Spinal cord (tissue), 10 donors: ENCODE data around the gene WDR4. TPM values are rescaled to one million over a fixed set of nuclear protein-coding genes. Genes with fewer than 3 reads are reported as not detected.
"Not testable (repeated sequence)": the region's sequence is repeated elsewhere in the genome, so short reads cannot be mapped to it uniquely, and the experiment has no call there.

ENCODE experiments used
- DNase-seq, 6 donors: peaks; one replicate each; pipeline versions ENCODE4 v3.0.0 to v3.0.0-alpha.2; 2013 to 2015; ENCODE audit warnings: low spot score in 6 of 6, low read depth in 4 of 6
- H3K27ac ChIP-seq: one replicate; pipeline ENCODE4 v1.5.1; 2013; ENCODE audit warnings: low read depth, low read length, control low read depth
- H3K27me3 ChIP-seq: one replicate; pipeline ENCODE4 v1.6.1; 2013; ENCODE audit warnings: low read length; ENCODE audit not compliant: control insufficient read depth, insufficient read depth
- H3K36me3 ChIP-seq: one replicate; pipeline ENCODE4 v1.6.1; 2013; ENCODE audit warnings: low read length; ENCODE audit not compliant: control insufficient read depth, insufficient read depth
- H3K4me1 ChIP-seq: one replicate; pipeline ENCODE4 v1.6.1; 2013; ENCODE audit warnings: low read length; ENCODE audit not compliant: control insufficient read depth, insufficient read depth
- H3K4me3 ChIP-seq: one replicate; pipeline ENCODE4 v1.5.1; 2013; ENCODE audit warnings: low read depth, low read length, control low read depth
- H3K9me3 ChIP-seq: one replicate; pipeline ENCODE4 v1.6.1; 2013; ENCODE audit warnings: low read length; ENCODE audit not compliant: control insufficient read depth, insufficient read depth
- WGBS: methylation state at CpG from one replicate; pipeline ENCODE4 v1.1.5; 2013; ENCODE audit warnings: missing lambda C conversion rate; ENCODE audit not compliant: insufficient coverage; 5-methylcytosine and 5-hydroxymethylcytosine counted together
- polyA plus RNA-seq, 2 donors: library from polyadenylated mRNA; unstranded; fragments of 120-200 nt; gene quantifications; one replicate each; pipeline ENCODE4 v1.2.1, GENCODE V29; 2013; ENCODE audit not compliant: insufficient read length in 2 of 2
- total RNA-seq, 2 donors: library from RNA; depleted of rRNA in 1 of 2; stranded (reverse); fragments of 120-200 nt in 1 of 2; fragments of >200 nt in 1 of 2; gene quantifications; one replicate each; pipeline versions ENCODE4 v1.2.3 to v1.2.4, GENCODE V29; 2013 to 2014
- donor health status: healthy.

WDR4 gene
- total and polyA plus RNA-seq, 4 donors = 7.7 to 16.3 (median 10.0) TPM

- H3K27me3 ChIP-seq = no peaks in the 10 kb centered on the region
- H3K27ac ChIP-seq = no peak overlapping the region
- no peak overlapping the region for H3K4me3 ChIP-seq
- no peaks in the 10 kb centered on the region for H3K4me1 ChIP-seq
- no CpG with 5 or more reads among the region's 2 CpGs for WGBS
- H3K9me3 ChIP-seq = no peaks in the 10 kb centered on the region
- H3K36me3 ChIP-seq = no peaks in the 10 kb centered on the region
- DNase-seq = no peak
Measured at GRCh38 chr21:42827588-42827987, 51.8 kb downstream of the WDR4 start.

GRCh38 chr21:42820616-42821465, 58.5 kb downstream of the WDR4 start:
- Histone ChIP-seq H3K27me3 (no peaks in the 10 kb centered on the region), H3K36me3 (no peaks in the 10 kb centered on the region), H3K27ac (no peak overlapping the region), H3K4me1 (no peaks in the 10 kb centered on the region), H3K9me3 (no peaks in the 10 kb centered on the region), H3K4me3 (no peak overlapping the region)
- DNase-seq = no peak
- WGBS = 100% methylated on average over 5 of the region's 8 CpGs

- Histone ChIP-seq H3K4me1 (no peaks in the 10 kb centered on the region), H3K27ac (no peak overlapping the region), H3K4me3 (no peak overlapping the region), H3K36me3 (no peaks in the 10 kb centered on the region), H3K27me3 (no peaks in the 10 kb centered on the region), H3K9me3 (no peaks in the 10 kb centered on the region)
- no peak for DNase-seq
- 76% methylated on average over 4 of the region's 7 CpGs for WGBS
Measured at GRCh38 chr21:42819861-42820615, 59.3 kb downstream of the WDR4 start.

DNA sequence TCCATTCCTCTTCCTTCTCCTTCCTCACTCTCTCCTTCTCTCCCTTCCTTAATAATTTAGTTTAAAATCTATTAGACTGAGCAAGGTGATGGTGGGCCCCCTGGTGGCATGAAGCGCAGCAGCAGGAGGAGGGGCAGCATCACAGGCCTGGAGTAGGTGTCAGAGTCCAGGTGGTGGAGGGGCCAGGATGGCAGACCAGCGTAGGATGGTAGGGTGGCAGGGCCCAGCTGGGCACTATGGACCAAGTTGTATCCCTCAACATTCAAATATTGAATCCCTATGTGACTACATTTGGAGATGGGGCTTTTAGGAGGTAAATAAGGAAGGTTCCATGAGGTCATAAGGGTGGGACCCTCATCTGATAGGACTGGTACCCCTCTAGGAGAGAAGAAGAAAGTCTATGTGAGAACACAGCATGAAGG, 61.0 kb downstream of the WDR4 start:
- H3K36me3 ChIP-seq = no peaks in the 10 kb centered on the region
- no peak overlapping the region for H3K27ac ChIP-seq
- WGBS = no CpG with 5 or more reads among the region's 2 CpGs
- H3K4me3 ChIP-seq = no peak overlapping the region
- H3K27me3 ChIP-seq = no peaks in the 10 kb centered on the region
- DNase-seq = peak in 2 of 6 donors; percentile 39 to 65
- H3K9me3 ChIP-seq = no peaks in the 10 kb centered on the region
- no peaks in the 10 kb centered on the region for H3K4me1 ChIP-seq

GRCh38 chr21:42815217-42815616, 64.1 kb downstream of the WDR4 start:
- Histone ChIP-seq H3K27me3 (no peaks in the 10 kb centered on the region), H3K9me3 (no peaks in the 10 kb centered on the region), H3K36me3 (no peaks in the 10 kb centered on the region), H3K4me3 (no peak overlapping the region), H3K4me1 (peaks cover under 1% of the 10 kb centered on the region), H3K27ac (no peak overlapping the region)
- WGBS = no CpG with 5 or more reads among the region's 1 CpG
- no peak for DNase-seq

DNA sequence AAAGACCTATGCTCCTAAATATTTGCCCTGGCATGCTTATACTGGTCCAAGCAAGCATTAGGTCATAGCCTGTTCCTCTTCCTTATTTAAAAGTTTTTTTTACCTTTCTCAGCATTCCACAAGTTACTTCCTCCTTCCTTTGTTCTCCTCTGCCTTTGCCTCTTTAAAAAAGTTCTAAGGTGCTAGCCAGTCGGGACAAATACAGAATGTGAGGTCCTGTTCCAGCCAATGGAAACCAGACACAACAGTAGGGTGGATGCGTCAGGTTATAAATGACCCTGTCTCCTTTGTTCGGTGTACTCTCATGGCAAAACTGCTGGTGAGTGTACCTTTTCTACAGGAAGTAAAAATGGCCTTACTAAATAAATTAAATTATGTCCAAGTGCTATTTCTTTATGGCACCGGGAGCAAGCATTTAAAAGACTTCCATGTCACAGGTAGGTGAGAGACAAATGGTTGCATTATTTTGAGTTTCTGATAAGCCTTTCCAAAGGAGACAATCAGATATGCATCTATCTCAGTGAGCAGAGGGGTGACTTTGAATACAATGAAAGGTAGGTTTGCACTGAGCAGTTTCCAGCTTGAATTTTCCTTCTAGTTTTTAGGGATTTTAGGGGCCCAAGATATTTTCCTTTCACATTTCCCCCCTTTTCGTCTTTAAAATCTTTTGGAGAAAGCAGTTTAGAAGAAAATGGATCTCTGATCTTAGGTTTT, 66.7 kb downstream of the WDR4 start:
- 40% methylated on average over 1 of the region's 5 CpGs for WGBS
- DNase-seq, H3K36me3 ChIP-seq, H3K4me1 ChIP-seq, H3K27me3 ChIP-seq, H3K4me3 ChIP-seq, H3K9me3 ChIP-seq, H3K27ac ChIP-seq: not testable (repeated sequence)

GRCh38 chr21:42811960-42812359, 67.4 kb downstream of the WDR4 start:
- 80% methylated on average over 5 of the region's 6 CpGs for WGBS
- Histone ChIP-seq H3K4me1 (peaks cover 9% of the 10 kb centered on the region), H3K27ac (no peak overlapping the region), H3K27me3 (no peaks in the 10 kb centered on the region), H3K9me3 (no peaks in the 10 kb centered on the region), H3K36me3 (no peaks in the 10 kb centered on the region), H3K4me3 (no peak overlapping the region)
- no peak for DNase-seq

GRCh38 chr21:42809577-42810475, 69.5 kb downstream of the WDR4 start:
- WGBS = 65% methylated on average over 15 of the region's 18 CpGs
- Histone ChIP-seq H3K4me1 (peaks cover 13% of the 10 kb centered on the region), H3K4me3 (no peak overlapping the region), H3K36me3 (no peaks in the 10 kb centered on the region), H3K27me3 (no peaks in the 10 kb centered on the region), H3K9me3 (no peaks in the 10 kb centered on the region), H3K27ac (no peak overlapping the region)
- DNase-seq = peak in 1 of 6 donors; percentile 6

DNA sequence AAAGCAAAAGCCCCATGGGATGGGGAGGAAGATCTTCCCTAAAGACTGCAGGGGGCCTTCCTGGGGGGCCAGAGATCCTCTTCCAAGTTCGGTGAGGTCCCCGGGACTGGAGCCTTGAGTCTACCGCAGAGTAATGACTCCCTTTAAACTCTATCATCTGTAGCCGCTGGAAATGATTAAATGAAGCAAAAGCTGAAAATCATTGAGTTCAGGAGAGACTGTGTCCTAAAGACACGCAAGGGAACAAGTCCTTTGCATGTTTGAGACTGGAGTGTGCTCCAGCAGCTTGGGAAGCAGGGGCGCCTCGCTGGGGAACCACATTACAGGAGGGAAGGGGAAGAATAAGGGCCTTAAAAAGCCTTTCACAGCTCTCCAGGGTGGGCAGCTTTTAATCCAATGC, 70.2 kb downstream of the WDR4 start:
- Histone ChIP-seq H3K27ac (no peak overlapping the region), H3K4me1 (peaks cover 13% of the 10 kb centered on the region), H3K9me3 (no peaks in the 10 kb centered on the region), H3K4me3 (no peak overlapping the region), H3K36me3 (no peaks in the 10 kb centered on the region), H3K27me3 (no peaks in the 10 kb centered on the region)
- DNase-seq = peak in 1 of 6 donors; percentile 45
- WGBS = 69% methylated on average over 6 of the region's 7 CpGs
